OCI-LY1 (cell line): ENCODE measurements around the gene TRIB2.

Experiments used
- CTCF ChIP-seq: fragments of 200-600 bp; sonication (generic), shearing (Covaris generic); IDR thresholded peaks from 2 replicates; pipeline ENCODE4 v1.5.1; 2017; ENCODE audit warnings: mild to moderate bottlenecking, antibody characterized with exemption, low read length, moderate library complexity, mixed read lengths
- EZH2 ChIP-seq: fragments of 200-600 bp; sonication (generic), shearing (Covaris generic); IDR thresholded peaks from 2 replicates; pipeline ENCODE4 v1.8.0; 2017; ENCODE audit warnings: borderline replicate concordance, mixed run types, mild to moderate bottlenecking, antibody characterized with exemption, low read length, moderate library complexity, mixed read lengths

- TF ChIP-seq EZH2: no peak
- no peak for TF ChIP-seq CTCF
Observed at GRCh38 chr2:12672711-12673315, 43.9 kb upstream of the TRIB2 start.
